H9 (cell line): ENCODE results near the gene ADNP2. TPM values are rescaled to one million over a fixed set of nuclear protein-coding genes. Genes with fewer than 3 reads are reported as not detected.

Experiments
- DNase-seq: peaks from one replicate; pipeline ENCODE4 v3.0.0-alpha.2; 2017
- H2AFZ ChIP-seq: one replicate; pipeline ENCODE4 v1.6.1; 2013; ENCODE audit warnings: mild to moderate bottlenecking, low read length, control low read depth, moderate library complexity
- H2AK5ac ChIP-seq: 2 replicates; pipeline ENCODE4 v1.6.1; 2013; ENCODE audit warnings: low read length, control low read depth, mixed read lengths; ENCODE audit not compliant: insufficient read length
- H2BK120ac ChIP-seq: one replicate; pipeline ENCODE4 v1.6.1; 2013; ENCODE audit warnings: low read depth, mild to moderate bottlenecking, low read length, control low read depth, inconsistent platforms; ENCODE audit not compliant: poor library complexity, severe bottlenecking
- H2BK12ac ChIP-seq: 2 replicates; pipeline ENCODE4 v1.6.1; 2013; ENCODE audit warnings: low read length, control low read depth, mixed read lengths, low read depth; ENCODE audit not compliant: insufficient read length
- H2BK15ac ChIP-seq: 2 replicates; pipeline ENCODE4 v1.6.1; 2013; ENCODE audit warnings: low read depth, low read length, control low read depth
- H2BK20ac ChIP-seq: one replicate; pipeline ENCODE4 v1.6.1; 2013; ENCODE audit warnings: low read depth, mild to moderate bottlenecking, low read length, control low read depth, inconsistent platforms; ENCODE audit not compliant: poor library complexity, severe bottlenecking
- H2BK5ac ChIP-seq: 2 replicates; pipeline ENCODE4 v1.6.1; 2013; ENCODE audit warnings: low read length, control low read depth, mixed read lengths; ENCODE audit not compliant: insufficient read length
- H3K14ac ChIP-seq: 2 replicates; pipeline ENCODE4 v1.6.1; 2013; ENCODE audit warnings: low read length, control low read depth; ENCODE audit not compliant: insufficient read depth
- H3K18ac ChIP-seq: 2 replicates; pipeline ENCODE4 v1.6.1; 2013; ENCODE audit warnings: low read depth, mild to moderate bottlenecking, mixed read lengths, low read length, control low read depth; ENCODE audit not compliant: insufficient read length
- H3K23ac ChIP-seq: 2 replicates; pipeline ENCODE4 v1.6.1; 2013; ENCODE audit warnings: low read length, control low read depth, mixed read lengths, low read depth; ENCODE audit not compliant: insufficient read length
- H3K23me2 ChIP-seq: 2 replicates; pipeline ENCODE4 v1.6.1; 2013; ENCODE audit warnings: low read depth, mild to moderate bottlenecking, mixed read lengths, low read length, control low read depth; ENCODE audit not compliant: insufficient read length, poor library complexity, severe bottlenecking
- H3K27ac ChIP-seq: 2 replicates; pipeline ENCODE4 v1.5.1; 2013; ENCODE audit warnings: low read length, control low read depth, mixed read lengths, low read depth; ENCODE audit not compliant: insufficient read length
- H3K27me3 ChIP-seq: 2 replicates; pipeline ENCODE4 v1.6.1; 2013; ENCODE audit warnings: low read length, control low read depth, inconsistent platforms; ENCODE audit not compliant: insufficient read depth
- H3K4ac ChIP-seq: 2 replicates; pipeline ENCODE4 v1.6.1; 2013; ENCODE audit warnings: low read depth, mild to moderate bottlenecking, control low read depth, inconsistent platforms, low read length, moderate library complexity
- H3K4me1 ChIP-seq: 2 replicates; pipeline ENCODE4 v1.6.1; 2013; ENCODE audit warnings: low read length, control low read depth, inconsistent platforms; ENCODE audit not compliant: insufficient read depth
- H3K4me2 ChIP-seq: 2 replicates; pipeline ENCODE4 v1.6.1; 2013; ENCODE audit warnings: low read length, control low read depth, mixed read lengths; ENCODE audit not compliant: insufficient read length, insufficient read depth
- H3K56ac ChIP-seq: 2 replicates; pipeline ENCODE4 v1.6.1; 2013; ENCODE audit warnings: low read depth, mild to moderate bottlenecking, mixed read lengths, low read length, control low read depth; ENCODE audit not compliant: insufficient read length
- H3K79me1 ChIP-seq: 2 replicates; pipeline ENCODE4 v1.6.1; 2013; ENCODE audit warnings: low read depth, mild to moderate bottlenecking, moderate library complexity, low read length, control low read depth, inconsistent platforms; ENCODE audit not compliant: insufficient read depth, poor library complexity, severe bottlenecking
- H3K79me2 ChIP-seq: 2 replicates; pipeline ENCODE4 v1.6.1; 2013; ENCODE audit warnings: low read length, control low read depth, inconsistent platforms; ENCODE audit not compliant: insufficient read depth
- H3K9ac ChIP-seq: 2 replicates; pipeline ENCODE4 v1.6.1; 2013; ENCODE audit warnings: low read length, control low read depth, mixed read lengths; ENCODE audit not compliant: insufficient read length; ENCODE audit errors: extremely low read depth
- H3K9me3 ChIP-seq: one replicate; pipeline ENCODE4 v1.6.1; 2013; ENCODE audit warnings: low read depth, low read length, inconsistent platforms; ENCODE audit not compliant: control insufficient read depth
- H3T11ph ChIP-seq: one replicate; pipeline ENCODE4 v1.6.1; 2013; ENCODE audit warnings: mild to moderate bottlenecking, low read length, control low read depth, inconsistent platforms
- H4K20me1 ChIP-seq: one replicate; pipeline ENCODE4 v1.6.1; 2013; ENCODE audit not compliant: control insufficient read depth, insufficient read length, insufficient read depth
- H4K5ac ChIP-seq: 2 replicates; pipeline ENCODE4 v1.6.1; 2013; ENCODE audit warnings: low read depth, mild to moderate bottlenecking, mixed read lengths, low read length, control low read depth; ENCODE audit not compliant: insufficient read length
- H4K8ac ChIP-seq: replicated peaks from 2 replicates; pipeline ENCODE4 v1.6.1; 2013; ENCODE audit warnings: low read length, control low read depth, mixed read lengths, low read depth; ENCODE audit not compliant: insufficient read length
- H4K91ac ChIP-seq: 2 replicates; pipeline ENCODE4 v1.6.1; 2013; ENCODE audit warnings: low read depth, mild to moderate bottlenecking, moderate library complexity, mixed read lengths, low read length, control low read depth; ENCODE audit not compliant: insufficient read length
- H3K27ac Mint-ChIP-seq, 3 experiments: 2 replicates in 2 of 3; 3 replicates in 1 of 3; pipeline ENCODE4 v1.8.0; 2020 to 2021; ENCODE audit warnings: mixed read lengths in 3 of 3, mild to moderate bottlenecking in 1 of 3, moderate library complexity in 1 of 3
- H3K27me3 Mint-ChIP-seq: 2 replicates; pipeline ENCODE4 v1.8.0; 2021; ENCODE audit warnings: low read depth, mild to moderate bottlenecking, moderate library complexity, mixed read lengths
- H3K36me3 Mint-ChIP-seq, 3 experiments: 2 replicates in 2 of 3; 3 replicates in 1 of 3; pipeline ENCODE4 v1.8.0; 2020 to 2021; ENCODE audit warnings: low read depth in 3 of 3, mixed read lengths in 3 of 3; ENCODE audit not compliant: insufficient read depth in 1 of 3
- H3K4me1 Mint-ChIP-seq, 2 experiments: 2 replicates each; pipeline ENCODE4 v1.8.0; 2020; ENCODE audit warnings: mixed read lengths in 2 of 2
- H3K4me3 Mint-ChIP-seq, 2 experiments: 2 replicates in 1 of 2; 3 replicates in 1 of 2; pipeline ENCODE4 v1.8.0; 2020 to 2021; ENCODE audit warnings: mild to moderate bottlenecking in 2 of 2, mixed read lengths in 2 of 2, moderate library complexity in 1 of 2
- H3K9me3 Mint-ChIP-seq, 2 experiments: 2 replicates in 1 of 2; 3 replicates in 1 of 2; pipeline ENCODE4 v1.8.0; 2020; ENCODE audit warnings: mild to moderate bottlenecking in 2 of 2, mixed read lengths in 2 of 2, moderate library complexity in 1 of 2
- WGBS: extraction: QIAGEN DNeasy Blood & Tissue Kit; methylation state at CpG from one replicate; pipeline ENCODE4 v1.1.7; 2013; ENCODE audit warnings: missing lambda C conversion rate, low lambda C conversion rate, mixed read lengths; ENCODE audit not compliant: insufficient read length; ENCODE audit errors: extremely low coverage; 5-methylcytosine and 5-hydroxymethylcytosine counted together
- total RNA-seq: library from RNA; stranded (reverse); gene quantifications from 2 replicates; pipeline ENCODE4 v1.2.1, GENCODE V29; 2021
- TF ChIP-seq, protein P1 (sequence below): fragments of 200-600 bp; sonication (generic); conservative IDR thresholded peaks from 3 replicates; pipeline ENCODE4 v1.8.0; 2021; ENCODE audit warnings: antibody characterized with exemption, mild to moderate bottlenecking

The ADNP2 gene
- total RNA-seq, 1 experiment from 2014 or later, result 53.5 TPM

DNA sequence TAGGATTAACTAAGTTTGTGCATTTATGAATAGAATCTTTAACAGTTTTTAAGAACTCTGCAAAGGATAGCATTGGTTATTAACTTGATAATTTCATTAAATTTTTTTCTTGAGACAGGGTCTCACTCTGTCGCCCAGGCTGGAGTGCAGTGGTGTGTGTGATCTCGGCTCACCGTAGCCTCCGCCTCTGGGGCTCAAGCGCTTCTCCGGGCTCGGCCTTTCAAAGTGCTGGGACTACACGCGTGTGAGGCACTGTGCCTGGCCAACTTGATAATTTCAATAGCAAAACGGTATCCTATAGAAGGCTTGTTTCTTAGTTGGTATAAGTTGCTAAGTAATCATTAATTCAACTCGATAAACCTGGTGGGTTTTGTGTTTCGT is 38.0 kb downstream of the ADNP2 start:
- H4K20me1 ChIP-seq, result no peaks in the 10 kb centered on the region
- no peak overlapping the region for H2BK120ac ChIP-seq
- no peak overlapping the region for H3K27ac ChIP-seq
- no peak for DNase-seq
- no peaks in the 10 kb centered on the region for H3K23me2 ChIP-seq
- TF ChIP-seq, protein P1, sequence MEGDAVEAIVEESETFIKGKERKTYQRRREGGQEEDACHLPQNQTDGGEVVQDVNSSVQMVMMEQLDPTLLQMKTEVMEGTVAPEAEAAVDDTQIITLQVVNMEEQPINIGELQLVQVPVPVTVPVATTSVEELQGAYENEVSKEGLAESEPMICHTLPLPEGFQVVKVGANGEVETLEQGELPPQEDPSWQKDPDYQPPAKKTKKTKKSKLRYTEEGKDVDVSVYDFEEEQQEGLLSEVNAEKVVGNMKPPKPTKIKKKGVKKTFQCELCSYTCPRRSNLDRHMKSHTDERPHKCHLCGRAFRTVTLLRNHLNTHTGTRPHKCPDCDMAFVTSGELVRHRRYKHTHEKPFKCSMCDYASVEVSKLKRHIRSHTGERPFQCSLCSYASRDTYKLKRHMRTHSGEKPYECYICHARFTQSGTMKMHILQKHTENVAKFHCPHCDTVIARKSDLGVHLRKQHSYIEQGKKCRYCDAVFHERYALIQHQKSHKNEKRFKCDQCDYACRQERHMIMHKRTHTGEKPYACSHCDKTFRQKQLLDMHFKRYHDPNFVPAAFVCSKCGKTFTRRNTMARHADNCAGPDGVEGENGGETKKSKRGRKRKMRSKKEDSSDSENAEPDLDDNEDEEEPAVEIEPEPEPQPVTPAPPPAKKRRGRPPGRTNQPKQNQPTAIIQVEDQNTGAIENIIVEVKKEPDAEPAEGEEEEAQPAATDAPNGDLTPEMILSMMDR, result no peak
- no peak overlapping the region for H3K9ac ChIP-seq
- no peaks in the 10 kb centered on the region for H3K9me3 Mint-ChIP-seq
- H2BK12ac ChIP-seq, result no peak overlapping the region
- WGBS, result no CpG with 5 or more reads among the region's 12 CpGs
- H3K79me2 ChIP-seq, result no peaks in the 10 kb centered on the region
- peak overlapping the region in 1 of 2 experiments; percentile 81; a peak in 2 of 5 replicates for H3K4me3 Mint-ChIP-seq
- H3K4me2 ChIP-seq, result no peak overlapping the region
- H3K4me1 ChIP-seq, result no peaks in the 10 kb centered on the region
- H2AFZ ChIP-seq, result no peak overlapping the region
- no peak overlapping the region for H3K56ac ChIP-seq
- no peak overlapping the region for H3K4ac ChIP-seq
- H3K79me1 ChIP-seq, result no peaks in the 10 kb centered on the region
- no peak overlapping the region for H3K27ac Mint-ChIP-seq
- H3K14ac ChIP-seq, result no peak overlapping the region
- H4K5ac ChIP-seq, result no peak overlapping the region
- no peak overlapping the region for H2BK15ac ChIP-seq
- H3T11ph ChIP-seq, result no peak overlapping the region
- H2BK5ac ChIP-seq, result no peak overlapping the region
- no peak overlapping the region for H2BK20ac ChIP-seq
- H3K27me3 Mint-ChIP-seq, result no peaks in the 10 kb centered on the region
- peaks cover 10 to 36% (median 29%) of the 10 kb centered on the region in 3 experiments for H3K36me3 Mint-ChIP-seq
- no peaks in the 10 kb centered on the region for H3K9me3 ChIP-seq
- no peak overlapping the region for H3K23ac ChIP-seq
- no peak overlapping the region for H4K91ac ChIP-seq
- H4K8ac ChIP-seq, result no peak overlapping the region
- H3K27me3 ChIP-seq, result no peaks in the 10 kb centered on the region
- no peak overlapping the region for H3K18ac ChIP-seq
- 0 out of 4 replicates have a peak, but pooled peaks cover 0 to 2% of the 10 kb centered on the region in 2 experiments for H3K4me1 Mint-ChIP-seq
- H2AK5ac ChIP-seq, result no peak overlapping the region
